Thyroid gland (tissue), 4 donors: ENCODE data around the gene SORL1. TPM values are rescaled to one million over a fixed set of nuclear protein-coding genes. Genes with fewer than 3 reads are reported as not detected.

Experiments used
- DNase-seq, 2 donors: peaks; one replicate each; pipeline ENCODE4 v3.0.0-alpha.2; 2019
- H3K27ac ChIP-seq, 3 donors: fragments of 200-600 bp; sonication (generic); 1 replicate in 2 of 3; 2 replicates in 1 of 3; pipeline ENCODE4 v1.5.1; 2016 to 2019; ENCODE audit warnings: mild to moderate bottlenecking in 1 of 3, moderate library complexity in 1 of 3
- H3K27me3 ChIP-seq: fragments of 200-600 bp; sonication (generic); one replicate; pipeline ENCODE4 v1.5.1; 2019
- H3K36me3 ChIP-seq, 2 donors: fragments of 200-600 bp; sonication (generic); one replicate each; pipeline ENCODE4 v1.5.1; 2016 to 2019
- H3K4me1 ChIP-seq, 2 donors: fragments of 200-600 bp; sonication (generic); one replicate each; pipeline ENCODE4 v1.5.1; 2017 to 2019
- H3K4me3 ChIP-seq, 3 donors: fragments of 200-600 bp; sonication (generic); replicated peaks in 1 of 3; 1 replicate in 2 of 3; 2 replicates in 1 of 3; pipeline ENCODE4 v1.5.1; 2016; ENCODE audit warnings: mild to moderate bottlenecking in 1 of 3
- H3K9me3 ChIP-seq: fragments of 200-600 bp; sonication (generic); one replicate; pipeline ENCODE4 v1.5.1; 2017
- CTCF ChIP-seq, 6 experiments: fragments of 200-600 bp in 3 of 6; fragments of 450-650 bp in 3 of 6; sonication (generic) in 3 of 6; IDR thresholded peaks; one replicate each; pipeline ENCODE4 v1.5.1; 2016 to 2019; ENCODE audit warnings: antibody characterized with exemption in 6 of 6, mild to moderate bottlenecking in 2 of 6, inconsistent platforms in 1 of 6, moderate library complexity in 1 of 6
- POLR2A ChIP-seq, 2 donors: fragments of 450-650 bp; IDR thresholded peaks; one replicate each; pipeline ENCODE4 v1.6.1; 2017; ENCODE audit warnings: antibody characterized with exemption in 2 of 2, mild to moderate bottlenecking in 2 of 2, moderate library complexity in 1 of 2
- WGBS, 2 donors: methylation state at CpG; one replicate each; pipeline ENCODE4 v1.1.5; 2017; 5-methylcytosine and 5-hydroxymethylcytosine counted together
- intact Hi-C: fragments of 100-400 bp; cut with DNase I; formaldehyde crosslinking; loops from one replicate; pipeline ENCODE4 v1.15.1; 2023
- total RNA-seq, 4 donors: library from RNA; depleted of rRNA; stranded (reverse); fragments of >200 nt; gene quantifications; one replicate each; pipeline ENCODE4 v1.2.3, GENCODE V29; 2016

The SORL1 gene
- total RNA-seq, 4 donors from 2014 or later: 19.6 to 73.8 (median 53.6) TPM

- TF ChIP-seq POLR2A (IDR thresholded peaks at IDR 0.05) (no peak), CTCF (IDR thresholded peaks at IDR 0.05) (no peak)
Measured at GRCh38 chr11:121615501-121615900, 163.4 kb downstream of the SORL1 start.

GRCh38 chr11:121618516-121618915 lies 166.4 kb downstream of the SORL1 start:
- Histone ChIP-seq H3K4me3 (no peak overlapping the region), H3K36me3 (no peaks in the 10 kb centered on the region), H3K9me3 (no peaks in the 10 kb centered on the region), H3K27ac (no peak overlapping the region), H3K4me1 (no peaks in the 10 kb centered on the region), H3K27me3 (no peaks in the 10 kb centered on the region)
- 95% methylated on average over 8 of the region's 8 CpGs for WGBS, 2 donors
- no peak for DNase-seq
- TF ChIP-seq POLR2A (IDR thresholded peaks at IDR 0.05): no peak
- TF ChIP-seq CTCF (IDR thresholded peaks at IDR 0.05): no peak
- intact Hi-C loops: no loop called here

More at GRCh38 chr11:121615501-121615900, 163.4 kb downstream of the SORL1 start:
- H3K27ac ChIP-seq: no peak overlapping the region
- no peaks in the 10 kb centered on the region for H3K27me3 ChIP-seq
- intact Hi-C loops: no loop called here
- H3K9me3 ChIP-seq: no peaks in the 10 kb centered on the region
- no peak for DNase-seq
- 90 to 93% methylated on average over 3 of the region's 3 CpGs for WGBS, 2 donors
- H3K4me1 ChIP-seq: no peaks in the 10 kb centered on the region
- no peak overlapping the region for H3K4me3 ChIP-seq
- H3K36me3 ChIP-seq: no peaks in the 10 kb centered on the region

GRCh38 chr11:121625777-121626506 lies 173.8 kb downstream of the SORL1 start:
- Histone ChIP-seq H3K9me3 (no peaks in the 10 kb centered on the region), H3K4me1 (peaks cover 0 to 2% of the 10 kb centered on the region in 2 donors), H3K27ac (no peak overlapping the region), H3K36me3 (no peaks in the 10 kb centered on the region), H3K4me3 (no peak overlapping the region), H3K27me3 (no peaks in the 10 kb centered on the region)
- intact Hi-C loops: no loop called here
- TF ChIP-seq POLR2A (IDR thresholded peaks at IDR 0.05): no peak
- no peak for TF ChIP-seq CTCF (IDR thresholded peaks at IDR 0.05)
- 64 to 72% methylated on average over 7 of the region's 7 CpGs for WGBS, 2 donors
- DNase-seq: no peak

GRCh38 chr11:121626507-121626875 lies 174.4 kb downstream of the SORL1 start:
- no peak overlapping the region for H3K27ac ChIP-seq
- no peaks in the 10 kb centered on the region for H3K36me3 ChIP-seq

More at GRCh38 chr11:121626507-121626875, 174.4 kb downstream of the SORL1 start:
- intact Hi-C loops: no loop called here
- TF ChIP-seq CTCF (IDR thresholded peaks at IDR 0.05): no peak
- TF ChIP-seq POLR2A (IDR thresholded peaks at IDR 0.05): no peak
- WGBS, 2 donors: 87 to 95% methylated on average over 4 of the region's 4 CpGs
- Histone ChIP-seq H3K9me3 (no peaks in the 10 kb centered on the region), H3K27me3 (no peaks in the 10 kb centered on the region), H3K4me1 (peaks cover 0 to 2% of the 10 kb centered on the region in 2 donors), H3K4me3 (no peak overlapping the region)
- DNase-seq: no peak
